GM12878 (cell line): ENCODE data around the gene STXBP2. TPM values are rescaled to one million over a fixed set of nuclear protein-coding genes. Genes with fewer than 3 reads are reported as not detected.

Source experiments
- ATAC-seq: fragments of 200-7000 bp; cut with Tn5 transposase; 3 replicates; pipeline ENCODE4 v1.9.1; 2020; ENCODE audit warnings: mild to moderate bottlenecking, moderate library complexity
- BruUV-seq: library from RNA; stranded (reverse); fragments of 400-500 nt; replicated peaks from 2 replicates; lab custom pipeline; 2021; lab: Mats Ljungman, UMichigan
- CTCF ChIA-PET: fragments of 300-600 bp; sonication (Branson Sonifier 250); formaldehyde crosslinking; extraction: SDS; loops from one replicate; lab custom pipeline; 2021; ENCODE audit warnings: inconsistent platforms; lab: Yijun Ruan, JAX
- POLR2A ChIA-PET: fragments of 350-600 bp; formaldehyde crosslinking; extraction: SDS; loops from one replicate; lab custom pipeline; 2021; ENCODE audit warnings: inconsistent platforms; lab: Charles Lee
- RAD21 ChIA-PET: fragments of 300-600 bp; sonication (Branson Sonifier 250); formaldehyde crosslinking; loops from one replicate; lab custom pipeline; 2023; ENCODE audit warnings: antibody characterized with exemption; ENCODE audit not compliant: unreplicated experiment; lab: Charles Lee
- SMC1A ChIA-PET: fragments of 300-600 bp; sonication (Branson Sonifier 250); formaldehyde crosslinking; loops from one replicate; lab custom pipeline; 2023; ENCODE audit not compliant: unreplicated experiment, uncharacterized antibody; lab: Charles Lee
- DNase-seq: peaks from one replicate; pipeline ENCODE4 v3.0.0-alpha.2; 2011; ENCODE audit warnings: low read depth, low spot score
- FAIRE-seq: peaks from 3 replicates; lab custom pipeline; 2011; peaks lifted over from hg19 to GRCh38; lab: Jason Lieb, UNC
- H2AFZ ChIP-seq: 2 replicates; pipeline ENCODE4 v1.6.0; 2011; ENCODE audit warnings: low read depth, low read length, control low read depth; ENCODE audit not compliant: control insufficient read depth
- H3K27ac ChIP-seq: 2 replicates; pipeline ENCODE4 v1.5.1; 2011; ENCODE audit warnings: control low read depth; ENCODE audit not compliant: control insufficient read depth, insufficient read depth
- H3K27me3 ChIP-seq, 2 experiments: replicated peaks in 1 of 2; 2 replicates each; pipeline versions ENCODE4 v1.6.0 to v1.6.1; 2011; ENCODE audit warnings: low read length in 1 of 2; ENCODE audit not compliant: control insufficient read depth in 2 of 2, insufficient read depth in 2 of 2
- H3K36me3 ChIP-seq, 2 experiments: 2 replicates each; pipeline ENCODE4 v1.5.1; 2011; ENCODE audit warnings: low read length in 1 of 2; ENCODE audit not compliant: control insufficient read depth in 2 of 2, insufficient read depth in 2 of 2
- H3K4me1 ChIP-seq: 2 replicates; pipeline ENCODE4 v1.6.1; 2011; ENCODE audit warnings: mild to moderate bottlenecking, low read length, moderate library complexity, mixed read lengths; ENCODE audit not compliant: control insufficient read depth, insufficient read depth
- H3K4me2 ChIP-seq: 2 replicates; pipeline ENCODE4 v1.6.0; 2011; ENCODE audit warnings: control low read depth; ENCODE audit not compliant: control insufficient read depth, insufficient read depth
- H3K4me3 ChIP-seq: fragments of 200-600 bp; sonication (generic); 2 replicates; pipeline ENCODE4 v1.5.1; 2016
- H3K79me2 ChIP-seq: 2 replicates; pipeline ENCODE4 v1.6.0; 2011; ENCODE audit warnings: low read length; ENCODE audit not compliant: control insufficient read depth, insufficient read depth
- H3K9ac ChIP-seq: 2 replicates; pipeline ENCODE4 v1.8.0; 2011; ENCODE audit warnings: low read length, control low read depth, mixed read lengths; ENCODE audit not compliant: control insufficient read depth, insufficient read depth
- H3K9me3 ChIP-seq: replicated peaks from 3 replicates; pipeline ENCODE4 v1.5.1; 2011; ENCODE audit warnings: mild to moderate bottlenecking, low read length; ENCODE audit not compliant: control insufficient read depth, insufficient read depth
- H4K20me1 ChIP-seq: 2 replicates; pipeline ENCODE4 v1.6.0; 2011; ENCODE audit not compliant: control insufficient read depth, insufficient read depth
- CREM ChIP-seq: IDR thresholded peaks from 2 replicates; pipeline ENCODE4 v1.6.1; 2014; ENCODE audit warnings: antibody characterized with exemption, low read depth
- FOXM1 ChIP-seq: IDR thresholded peaks from 2 replicates; pipeline ENCODE4 v1.6.1; 2012; ENCODE audit warnings: low read depth, mild to moderate bottlenecking, inconsistent platforms, low read length, moderate library complexity
- HSF1 ChIP-seq: fragments of 150-350 bp; IDR thresholded peaks from 2 replicates; pipeline ENCODE4 v1.6.1; 2014; ENCODE audit warnings: mild to moderate bottlenecking, low read depth, low read length
- LARP7 ChIP-seq: fragments of 450-650 bp; IDR thresholded peaks from 2 replicates; pipeline ENCODE4 v1.6.1; 2017; ENCODE audit warnings: mild to moderate bottlenecking
- NFYA ChIP-seq: IDR thresholded peaks from 2 replicates; pipeline ENCODE4 v1.6.1; 2011; ENCODE audit warnings: low read depth, mild to moderate bottlenecking, low read length, improper control_type of control experiment, borderline replicate concordance
- NRF1 ChIP-seq: conservative IDR thresholded peaks from 2 replicates; pipeline ENCODE4 v1.6.1; 2011; ENCODE audit warnings: mild to moderate bottlenecking, low read depth, low read length, improper control_type of control experiment
- POLR2AphosphoS5 ChIP-seq: IDR thresholded peaks from 2 replicates; pipeline ENCODE4 v1.6.1; 2011; ENCODE audit warnings: mild to moderate bottlenecking, low read length, inconsistent platforms
- RBBP5 ChIP-seq: fragments of 200-600 bp; sonication (generic); conservative IDR thresholded peaks from 2 replicates; pipeline ENCODE4 v1.6.1; 2016
- RELB ChIP-seq: fragments of 450-650 bp; IDR thresholded peaks from 2 replicates; pipeline ENCODE4 v1.6.1; 2017; ENCODE audit warnings: low read depth, mild to moderate bottlenecking, moderate library complexity
- STAT3 ChIP-seq: IDR thresholded peaks from 2 replicates; pipeline ENCODE4 v1.6.1; 2011; ENCODE audit warnings: low read depth, low read length, improper control_type of control experiment
- TCF7 ChIP-seq: IDR thresholded peaks from 2 replicates; pipeline ENCODE4 v1.6.1; 2014; ENCODE audit warnings: antibody characterized with exemption, borderline replicate concordance
- WGBS: methylation state at CpG from one replicate; pipeline ENCODE4 v1.1.6; 2016; ENCODE audit warnings: low lambda C conversion rate; ENCODE audit not compliant: insufficient replicate concordance, insufficient coverage; ENCODE audit errors: missing lambda C conversion rate; 5-methylcytosine and 5-hydroxymethylcytosine counted together
- in situ Hi-C: fragments of 300-500 bp; cut with MboI; formaldehyde crosslinking; loops from 9 replicates; pipeline ENCODE4 v1.14.3; 2018; ENCODE audit warnings: mixed read lengths
- intact Hi-C: fragments of 100-400 bp; cut with micrococcal nuclease; formaldehyde crosslinking; loops from one replicate; pipeline ENCODE4 v1.14.2; 2022; ENCODE audit not compliant: unreplicated experiment
- polyA plus RNA-seq, 11 experiments: library from polyadenylated mRNA; depleted of rRNA in 4 of 11; unstranded in 6 of 11; stranded (reverse) in 5 of 11; fragments of >200 nt; fragmentation: Nextera tagmentation in 4 of 11; fragmentation: Illumina TruSeq in 1 of 11; extraction: Ambion mirVana in 4 of 11; extraction: Trizol in 1 of 11; gene quantifications; 1 replicate in 1 of 11; 2 replicates in 10 of 11; pipeline versions ENCODE4 v1.2.1 to v1.2.3, GENCODE V29; 2011 to 2016; ENCODE audit warnings: inconsistent platforms in 2 of 11, missing spikeins in 2 of 11, low read depth in 1 of 11
- total RNA-seq, 4 experiments: library from RNA; depleted of rRNA in 3 of 4; stranded (reverse); fragments of >200 nt in 3 of 4; fragmentation: Illumina TruSeq in 1 of 4; extraction: Trizol in 1 of 4; gene quantifications; 2 replicates each; pipeline versions ENCODE4 v1.2.1 to v1.2.3, GENCODE V29; 2013 to 2021

STXBP2 gene
- total and polyA plus RNA-seq, 10 of the 15 experiments (the other 5 are each of a cell fraction or from before 2014, with no cell fraction given) = 2.6 to 111 (median 61.4) TPM

GRCh38 chr19:7635670-7636069, 1.2 kb upstream of the STXBP2 start:
- SMC1A ChIA-PET = no interaction called here
- H3K36me3 ChIP-seq = peaks cover 0 to 6% of the 10 kb centered on the region in 2 experiments; a peak in 1 of 4 replicates
- no peaks in the 10 kb centered on the region for H3K9me3 ChIP-seq
- FAIRE-seq (no peak), ATAC-seq (no peak), DNase-seq (no peak)
- BruUV-seq = no TSS peak
- in situ Hi-C loops = no loop called here
- H3K4me2 ChIP-seq = no peak overlapping the region
- no peak overlapping the region for H2AFZ ChIP-seq
- intact Hi-C loops = no loop called here
- H3K27ac ChIP-seq = no peak overlapping the region
- H3K79me2 ChIP-seq = peaks cover 18% of the 10 kb centered on the region
- peaks cover 15% of the 10 kb centered on the region for H3K4me1 ChIP-seq
- TF ChIP-seq FOXM1 (no peak), HSF1 (no peak), POLR2AphosphoS5 (no peak), RBBP5 (no peak), CREM (no peak), LARP7 (no peak), NRF1 (no peak), RELB (no peak), TCF7 (no peak), STAT3 (no peak), NFYA (no peak)
- 87% methylated on average over 6 of the region's 6 CpGs for WGBS
- no peaks in the 10 kb centered on the region for H4K20me1 ChIP-seq
- CTCF ChIA-PET = interaction anchor here (0.7 to 0.8 kb wide), 2 partner anchors 67 to 107 kb away, joined by 3 to 4 read pairs; no protein-coding TSS in a partner anchor
- H3K9ac ChIP-seq = no peak overlapping the region
- H3K27me3 ChIP-seq = no peaks in the 10 kb centered on the region
- H3K4me3 ChIP-seq = no peak overlapping the region
- RAD21 ChIA-PET = no interaction called here
- POLR2A ChIA-PET = interaction anchor here (0.6 kb wide), 1 partner anchor 558 kb away, joined by 4 read pairs; no protein-coding TSS in a partner anchor
